NOMO-1 (cell line): ENCODE results near the gene STK32C.

Experiments
- DNase-seq, 2 experiments: peaks; one replicate each; lab custom pipeline; 2025; ENCODE audit not compliant: unreplicated experiment in 2 of 2; lab: John Stamatoyannopoulos, UW

Gene STK32C

GRCh38 chr10:132202070-132202970 is 105.4 kb downstream of the STK32C start:
- DNase-seq = no peak

GRCh38 chr10:132201111-132201969 is 106.4 kb downstream of the STK32C start:
- DNase-seq = no peak

GRCh38 chr10:132200344-132201110 is 107.2 kb downstream of the STK32C start:
- DNase-seq = no peak

GRCh38 chr10:132199854-132200311 is 107.9 kb downstream of the STK32C start:
- no peak for DNase-seq

- no peak for DNase-seq
These were observed 108.4 kb downstream of the STK32C start for GRCh38 chr10:132199268-132199853.

- DNase-seq = no peak
These were observed 109.2 kb downstream of the STK32C start for GRCh38 chr10:132198381-132199181.

- DNase-seq = no peak
These were observed 109.7 kb downstream of the STK32C start for GRCh38 chr10:132198068-132198370.

- DNase-seq = no peak
These were observed 110.3 kb downstream of the STK32C start for GRCh38 chr10:132197271-132198067.

GRCh38 chr10:132196178-132197113 is 111.3 kb downstream of the STK32C start:
- no peak for DNase-seq

GRCh38 chr10:132195366-132196075 is 112.2 kb downstream of the STK32C start:
- DNase-seq = no peak

GRCh38 chr10:132194726-132195125 is 113.0 kb downstream of the STK32C start:
- DNase-seq = no peak

GRCh38 chr10:132193907-132194552 is 113.7 kb downstream of the STK32C start:
- no peak for DNase-seq

- no peak for DNase-seq
These were observed 114.6 kb downstream of the STK32C start for GRCh38 chr10:132192991-132193665.

- no peak for DNase-seq
These were observed 115.4 kb downstream of the STK32C start for GRCh38 chr10:132192076-132192975.

- no peak for DNase-seq
These were observed 117.8 kb downstream of the STK32C start for GRCh38 chr10:132189810-132190422.
